Measurements from ENCODE around the gene OLA1.

Gene OLA1

GRCh38 chr2:174195253-174195652, 53.1 kb downstream of the OLA1 start:
- Histone ChIP-seq H3K36me3 (ENCODE audit: insufficient read depth, insufficient read length, low read length) (no peaks in the 10 kb centered on the region), H3K9ac (ENCODE audit: insufficient read length, low read depth) (no peak overlapping the region), H3K4me3 (ENCODE audit: insufficient read length, low read depth) (no peak overlapping the region), H3K27me3 (ENCODE audit: insufficient read depth, insufficient read length) (no peaks in the 10 kb centered on the region), H3K9me3 (ENCODE audit: insufficient read depth, low read length) (no peaks in the 10 kb centered on the region), H3K4me1 (ENCODE audit: insufficient read depth, insufficient read length) (no peaks in the 10 kb centered on the region)
- DNase-seq (ENCODE audit: low read depth, low spot score): no peak
- no peak for TF ChIP-seq ZNF274 (IDR thresholded peaks at IDR 0.05; ENCODE audit: low read depth, low read length)
- TF ChIP-seq YY1 (IDR thresholded peaks at IDR 0.05; ENCODE audit: insufficient read depth, insufficient read length): no peak
- no peak for TF ChIP-seq SUZ12 (IDR thresholded peaks at IDR 0.05; ENCODE audit: extremely low read depth, insufficient read depth, insufficient read length)

DNA sequence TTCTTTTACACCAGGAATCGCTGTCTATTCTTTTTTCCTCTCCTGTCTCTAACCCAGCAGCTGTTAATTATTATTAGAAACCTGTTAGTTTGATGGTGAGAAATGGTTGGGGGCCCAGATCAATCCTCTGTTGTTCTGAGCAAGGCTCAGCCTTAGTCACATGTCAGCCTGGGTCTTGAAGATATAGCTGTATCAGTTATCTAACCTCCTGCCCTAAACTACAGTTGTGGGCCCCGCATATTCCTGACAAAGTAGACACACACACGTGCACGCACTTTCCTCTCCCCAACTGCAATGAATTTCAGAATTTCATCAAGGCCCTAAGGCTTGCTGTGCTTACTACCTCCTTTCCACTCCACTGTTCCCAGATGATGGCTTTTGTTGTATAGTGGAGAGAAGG, 54.6 kb downstream of the OLA1 start:
- Histone ChIP-seq H3K27me3 (ENCODE audit: insufficient read depth, insufficient read length) (no peaks in the 10 kb centered on the region), H3K9me3 (ENCODE audit: insufficient read depth, low read length) (no peaks in the 10 kb centered on the region), H3K9ac (ENCODE audit: insufficient read length, low read depth) (no peak overlapping the region), H3K36me3 (ENCODE audit: insufficient read depth, insufficient read length, low read length) (no peaks in the 10 kb centered on the region), H3K4me1 (ENCODE audit: insufficient read depth, insufficient read length) (no peaks in the 10 kb centered on the region), H3K4me3 (ENCODE audit: insufficient read length, low read depth) (no peak overlapping the region)
- no peak for DNase-seq (ENCODE audit: low read depth, low spot score)
- TF ChIP-seq SUZ12 (IDR thresholded peaks at IDR 0.05; ENCODE audit: extremely low read depth, insufficient read depth, insufficient read length): no peak
- TF ChIP-seq ZNF274 (IDR thresholded peaks at IDR 0.05; ENCODE audit: low read depth, low read length): no peak
- no peak for TF ChIP-seq YY1 (IDR thresholded peaks at IDR 0.05; ENCODE audit: insufficient read depth, insufficient read length)

- H3K36me3 ChIP-seq (ENCODE audit: insufficient read depth, insufficient read length, low read length): peaks cover 4% of the 10 kb centered on the region
- no peaks in the 10 kb centered on the region for H3K27me3 ChIP-seq (ENCODE audit: insufficient read depth, insufficient read length)
- H3K9ac ChIP-seq (ENCODE audit: insufficient read length, low read depth): no peak overlapping the region
- no peaks in the 10 kb centered on the region for H3K9me3 ChIP-seq (ENCODE audit: insufficient read depth, low read length)
- H3K4me3 ChIP-seq (ENCODE audit: insufficient read length, low read depth): no peak overlapping the region
- H3K4me1 ChIP-seq (ENCODE audit: insufficient read depth, insufficient read length): no peaks in the 10 kb centered on the region
- no peak for DNase-seq (ENCODE audit: low read depth, low spot score)
- TF ChIP-seq ZNF274 (IDR thresholded peaks at IDR 0.05; ENCODE audit: low read depth, low read length) (no peak), SUZ12 (IDR thresholded peaks at IDR 0.05; ENCODE audit: extremely low read depth, insufficient read depth, insufficient read length) (no peak), YY1 (IDR thresholded peaks at IDR 0.05; ENCODE audit: insufficient read depth, insufficient read length) (no peak)
These were observed 55.7 kb downstream of the OLA1 start for GRCh38 chr2:174192664-174193063.

- Histone ChIP-seq H3K4me1 (ENCODE audit: insufficient read depth, insufficient read length) (no peaks in the 10 kb centered on the region), H3K27me3 (ENCODE audit: insufficient read depth, insufficient read length) (no peaks in the 10 kb centered on the region), H3K36me3 (ENCODE audit: insufficient read depth, insufficient read length, low read length) (peaks cover 4% of the 10 kb centered on the region), H3K9me3 (ENCODE audit: insufficient read depth, low read length) (no peaks in the 10 kb centered on the region), H3K4me3 (ENCODE audit: insufficient read length, low read depth) (no peak overlapping the region), H3K9ac (ENCODE audit: insufficient read length, low read depth) (no peak overlapping the region)
- TF ChIP-seq YY1 (IDR thresholded peaks at IDR 0.05; ENCODE audit: insufficient read depth, insufficient read length) (no peak), SUZ12 (IDR thresholded peaks at IDR 0.05; ENCODE audit: extremely low read depth, insufficient read depth, insufficient read length) (no peak), ZNF274 (IDR thresholded peaks at IDR 0.05; ENCODE audit: low read depth, low read length) (no peak)
- DNase-seq (ENCODE audit: low read depth, low spot score): no peak
These were observed 56.8 kb downstream of the OLA1 start for GRCh38 chr2:174191342-174192074.

GRCh38 chr2:174184915-174185314, 63.4 kb downstream of the OLA1 start:
- no peak for DNase-seq (ENCODE audit: low read depth, low spot score)
- TF ChIP-seq YY1 (IDR thresholded peaks at IDR 0.05; ENCODE audit: insufficient read depth, insufficient read length) (no peak), SUZ12 (IDR thresholded peaks at IDR 0.05; ENCODE audit: extremely low read depth, insufficient read depth, insufficient read length) (no peak), ZNF274 (IDR thresholded peaks at IDR 0.05; ENCODE audit: low read depth, low read length) (no peak)
- Histone ChIP-seq H3K4me1 (ENCODE audit: insufficient read depth, insufficient read length) (no peaks in the 10 kb centered on the region), H3K9me3 (ENCODE audit: insufficient read depth, low read length) (no peaks in the 10 kb centered on the region), H3K9ac (ENCODE audit: insufficient read length, low read depth) (no peak overlapping the region), H3K4me3 (ENCODE audit: insufficient read length, low read depth) (no peak overlapping the region), H3K36me3 (ENCODE audit: insufficient read depth, insufficient read length, low read length) (peaks cover 4% of the 10 kb centered on the region), H3K27me3 (ENCODE audit: insufficient read depth, insufficient read length) (no peaks in the 10 kb centered on the region)

DNA sequence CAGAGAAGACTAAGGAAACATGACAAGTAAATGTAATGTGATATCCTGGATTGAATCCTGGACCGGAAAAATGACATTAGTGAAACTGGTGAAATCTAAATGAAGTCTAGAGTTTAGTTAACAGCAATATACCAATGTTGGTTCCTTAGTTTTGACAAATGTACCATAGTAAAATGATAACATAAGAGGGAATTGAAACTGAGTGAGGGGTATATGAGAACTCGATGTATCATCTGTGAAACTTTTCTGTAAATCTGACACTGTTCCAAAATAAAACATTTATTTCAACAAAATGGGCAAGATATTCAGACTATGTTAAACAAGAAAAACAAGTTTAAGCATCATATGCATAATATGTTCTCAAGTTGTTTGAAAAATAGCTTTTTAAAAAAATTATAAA, 63.8 kb downstream of the OLA1 start:
- Histone ChIP-seq H3K4me1 (ENCODE audit: insufficient read depth, insufficient read length) (no peaks in the 10 kb centered on the region), H3K9me3 (ENCODE audit: insufficient read depth, low read length) (no peaks in the 10 kb centered on the region), H3K36me3 (ENCODE audit: insufficient read depth, insufficient read length, low read length) (peaks cover 4% of the 10 kb centered on the region), H3K27me3 (ENCODE audit: insufficient read depth, insufficient read length) (no peaks in the 10 kb centered on the region), H3K9ac (ENCODE audit: insufficient read length, low read depth) (no peak overlapping the region), H3K4me3 (ENCODE audit: insufficient read length, low read depth) (no peak overlapping the region)
- DNase-seq (ENCODE audit: low read depth, low spot score): no peak
- TF ChIP-seq ZNF274 (IDR thresholded peaks at IDR 0.05; ENCODE audit: low read depth, low read length) (no peak), YY1 (IDR thresholded peaks at IDR 0.05; ENCODE audit: insufficient read depth, insufficient read length) (no peak), SUZ12 (IDR thresholded peaks at IDR 0.05; ENCODE audit: extremely low read depth, insufficient read depth, insufficient read length) (no peak)

DNA sequence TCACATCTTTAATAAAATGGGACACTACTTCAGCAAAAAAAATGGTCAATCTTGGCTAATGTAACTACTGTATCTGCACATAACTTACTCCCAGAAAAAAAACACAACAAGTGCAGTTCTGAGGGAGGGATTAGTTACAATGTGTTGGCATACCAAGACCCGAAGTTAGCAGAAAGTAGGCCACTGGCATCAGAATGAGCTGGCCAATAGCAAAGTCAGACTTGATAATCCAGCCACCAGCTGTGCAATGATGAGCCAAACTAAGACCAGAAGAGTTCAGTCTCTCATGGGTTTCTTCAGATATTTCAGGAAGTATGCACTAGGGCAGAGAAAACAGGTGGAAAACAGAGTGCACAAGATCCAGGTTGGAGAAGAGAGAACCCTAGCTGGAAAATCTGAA, 65.3 kb downstream of the OLA1 start:
- TF ChIP-seq ZNF274 (IDR thresholded peaks at IDR 0.05; ENCODE audit: low read depth, low read length) (no peak), YY1 (IDR thresholded peaks at IDR 0.05; ENCODE audit: insufficient read depth, insufficient read length) (no peak), SUZ12 (IDR thresholded peaks at IDR 0.05; ENCODE audit: extremely low read depth, insufficient read depth, insufficient read length) (no peak)
- no peak for DNase-seq (ENCODE audit: low read depth, low spot score)
- peaks cover 4% of the 10 kb centered on the region for H3K36me3 ChIP-seq (ENCODE audit: insufficient read depth, insufficient read length, low read length)

More for the DNA sequence above, 65.3 kb downstream of the OLA1 start:
- Histone ChIP-seq H3K9me3 (ENCODE audit: insufficient read depth, low read length) (no peaks in the 10 kb centered on the region), H3K27me3 (ENCODE audit: insufficient read depth, insufficient read length) (no peaks in the 10 kb centered on the region), H3K4me3 (ENCODE audit: insufficient read length, low read depth) (no peak overlapping the region), H3K4me1 (ENCODE audit: insufficient read depth, insufficient read length) (no peaks in the 10 kb centered on the region), H3K9ac (ENCODE audit: insufficient read length, low read depth) (no peak overlapping the region)
